HG02885 (cell line): ENCODE results near the gene STK38L.

Source experiments
- ATAC-seq: cut with Tn5 transposase; IDR thresholded peaks from one replicate; pipeline ENCODE4 v1.9.1; 2021; ENCODE audit warnings: mild to moderate bottlenecking; ENCODE audit not compliant: unreplicated experiment, poor library complexity

STK38L gene

GRCh38 chr12:27243804-27244688 lies at the start of gene STK38L:
Gene STK38L (plus strand): TSS chr12:27244286. CDS start chr12:27297721, 53,435 bp downstream.
- peak; percentile 92 for ATAC-seq

GRCh38 chr12:27194644-27195043 lies 49.4 kb upstream of the STK38L start:
- ATAC-seq, result no peak

- no peak for ATAC-seq
Observed at GRCh38 chr12:27198036-27198435, 46.0 kb upstream of the STK38L start.

- no peak for ATAC-seq
Observed at GRCh38 chr12:27199638-27200300, 44.3 kb upstream of the STK38L start.

GRCh38 chr12:27201169-27201568 lies 42.9 kb upstream of the STK38L start:
- ATAC-seq, result no peak

- ATAC-seq, result no peak
Observed at GRCh38 chr12:27206801-27207502, 37.1 kb upstream of the STK38L start.

GRCh38 chr12:27207615-27208413 lies 36.3 kb upstream of the STK38L start:
- peak; percentile 93 for ATAC-seq

- peak; percentile 34 for ATAC-seq
Observed at GRCh38 chr12:27208414-27208750, 35.7 kb upstream of the STK38L start.

- no peak for ATAC-seq
Observed at GRCh38 chr12:27209257-27209910, 34.7 kb upstream of the STK38L start.

GRCh38 chr12:27210187-27210586 lies 33.9 kb upstream of the STK38L start:
- ATAC-seq, result no peak

GRCh38 chr12:27212861-27213260 lies 31.2 kb upstream of the STK38L start:
- ATAC-seq, result no peak

GRCh38 chr12:27213304-27213703 lies 30.8 kb upstream of the STK38L start:
- ATAC-seq, result no peak

- ATAC-seq, result no peak
Observed at GRCh38 chr12:27213830-27214787, 30.0 kb upstream of the STK38L start.

GRCh38 chr12:27217590-27217989 lies 26.5 kb upstream of the STK38L start:
- no peak for ATAC-seq

GRCh38 chr12:27219693-27220054 lies 24.4 kb upstream of the STK38L start:
- no peak for ATAC-seq

GRCh38 chr12:27220055-27220987 lies 23.8 kb upstream of the STK38L start:
- peak; percentile 70 for ATAC-seq

- no peak for ATAC-seq
Observed at GRCh38 chr12:27220988-27221345, 23.1 kb upstream of the STK38L start.
